Measurements from ENCODE around the gene ZNF213.

Gene ZNF213

GRCh38 chr16:3129137-3130131 lies 5.4 kb upstream of the ZNF213 start:
- no peak overlapping the region for H3K4ac ChIP-seq (ENCODE audit: low read depth in 1 of 2, low read length in 2 of 2)
- H2BK12ac ChIP-seq (ENCODE audit: low read length in 2 of 2) = no peak overlapping the region
- H3K27me3 ChIP-seq (ENCODE audit: control insufficient read depth in 1 of 2, insufficient read depth in 1 of 2, low read length in 2 of 2) = no peaks in the 10 kb centered on the region
- H3K27ac ChIP-seq (ENCODE audit: low read length, poor library complexity, severe bottlenecking) = peak overlapping the region; percentile 44
- peak; percentile 90 for DNase-seq
- peak overlapping the region; percentile 86 for H3K9ac ChIP-seq (ENCODE audit: low read length)
- peaks cover 39 to 41% of the 10 kb centered on the region in 2 experiments for H3K36me3 ChIP-seq (ENCODE audit: control insufficient read depth in 1 of 2, insufficient read depth in 2 of 2, low read depth in 1 of 2, low read length in 2 of 2)
- H4K91ac ChIP-seq (ENCODE audit: low read length) = peak overlapping the region; percentile 11
- H3K79me1 ChIP-seq (replicated peaks; ENCODE audit: low read length, poor library complexity, severe bottlenecking) = peaks cover 12% of the 10 kb centered on the region
- H3K9me3 ChIP-seq (ENCODE audit: control insufficient read depth, low read length) = no peaks in the 10 kb centered on the region
- peak overlapping the region; percentile 43 for H2AK5ac ChIP-seq (ENCODE audit: low read length, severe bottlenecking)
- peak overlapping the region; percentile 40 for H3K4me2 ChIP-seq (ENCODE audit: low read length, poor library complexity, severe bottlenecking)
- peaks cover 7% of the 10 kb centered on the region for H3K4me1 ChIP-seq (ENCODE audit: control insufficient read depth, insufficient read depth, low read depth, low read length)
- H2BK5ac ChIP-seq (ENCODE audit: low read depth, low read length, poor library complexity, severe bottlenecking) = no peak overlapping the region
- peak overlapping the region in 1 of 2 experiments; percentile 14 for H3K18ac ChIP-seq (ENCODE audit: low read depth in 1 of 2, low read length in 2 of 2)
- H2BK15ac ChIP-seq (ENCODE audit: low read depth, poor library complexity, severe bottlenecking) = no peak overlapping the region
- 45% methylated on average over 28 of the region's 28 CpGs for WGBS
- no peak overlapping the region for H2BK120ac ChIP-seq (ENCODE audit: low read depth, low read length)
- H3K4me3 ChIP-seq (ENCODE audit: insufficient read depth in 1 of 2, low read depth in 1 of 2, low read length in 2 of 2) = peak overlapping the region; percentile 39 to 77
- H4K8ac ChIP-seq (ENCODE audit: low read length) = peak overlapping the region; percentile 85
- no peak overlapping the region for H2AFZ ChIP-seq (ENCODE audit: low read depth, low read length)
- no peak overlapping the region for H3K23ac ChIP-seq (ENCODE audit: low read length in 2 of 2)
- H3K14ac ChIP-seq (ENCODE audit: low read length in 2 of 2) = no peak overlapping the region

- H2BK120ac ChIP-seq (ENCODE audit: low read depth, low read length) = no peak overlapping the region
- no peak overlapping the region for H4K91ac ChIP-seq (ENCODE audit: low read length)
- H3K14ac ChIP-seq (ENCODE audit: low read length in 2 of 2) = no peak overlapping the region
- peaks cover 11% of the 10 kb centered on the region for H3K79me1 ChIP-seq (replicated peaks; ENCODE audit: low read length, poor library complexity, severe bottlenecking)
- H2BK5ac ChIP-seq (ENCODE audit: low read depth, low read length, poor library complexity, severe bottlenecking) = no peak overlapping the region
- no peak overlapping the region for H2BK12ac ChIP-seq (ENCODE audit: low read length in 2 of 2)
- no peak overlapping the region for H3K4me2 ChIP-seq (ENCODE audit: low read length, poor library complexity, severe bottlenecking)
- no peaks in the 10 kb centered on the region for H3K27me3 ChIP-seq (ENCODE audit: control insufficient read depth in 1 of 2, insufficient read depth in 1 of 2, low read length in 2 of 2)
- H3K9ac ChIP-seq (ENCODE audit: low read length) = peak overlapping the region; percentile 29
- DNase-seq = peak; percentile 63
- no peak overlapping the region for H3K23ac ChIP-seq (ENCODE audit: low read length in 2 of 2)
- no peak overlapping the region for H3K27ac ChIP-seq (ENCODE audit: low read length, poor library complexity, severe bottlenecking)
- no peak overlapping the region for H2AFZ ChIP-seq (ENCODE audit: low read depth, low read length)
- H3K18ac ChIP-seq (ENCODE audit: low read depth in 1 of 2, low read length in 2 of 2) = no peak overlapping the region
- no peak overlapping the region for H3K4ac ChIP-seq (ENCODE audit: low read depth in 1 of 2, low read length in 2 of 2)
- H3K9me3 ChIP-seq (ENCODE audit: control insufficient read depth, low read length) = no peaks in the 10 kb centered on the region
- no peak overlapping the region for H2BK15ac ChIP-seq (ENCODE audit: low read depth, poor library complexity, severe bottlenecking)
- peaks cover 7% of the 10 kb centered on the region for H3K4me1 ChIP-seq (ENCODE audit: control insufficient read depth, insufficient read depth, low read depth, low read length)
- H3K36me3 ChIP-seq (ENCODE audit: control insufficient read depth in 1 of 2, insufficient read depth in 2 of 2, low read depth in 1 of 2, low read length in 2 of 2) = peaks cover 34 to 36% of the 10 kb centered on the region in 2 experiments
- H4K8ac ChIP-seq (ENCODE audit: low read length) = no peak overlapping the region
- WGBS = 85% methylated on average over 12 of the region's 12 CpGs
- H3K4me3 ChIP-seq (ENCODE audit: insufficient read depth in 1 of 2, low read depth in 1 of 2, low read length in 2 of 2) = no peak overlapping the region
- H2AK5ac ChIP-seq (ENCODE audit: low read length, severe bottlenecking) = no peak overlapping the region
Observed at GRCh38 chr16:3131755-3132377, 3.0 kb upstream of the ZNF213 start.

DNA sequence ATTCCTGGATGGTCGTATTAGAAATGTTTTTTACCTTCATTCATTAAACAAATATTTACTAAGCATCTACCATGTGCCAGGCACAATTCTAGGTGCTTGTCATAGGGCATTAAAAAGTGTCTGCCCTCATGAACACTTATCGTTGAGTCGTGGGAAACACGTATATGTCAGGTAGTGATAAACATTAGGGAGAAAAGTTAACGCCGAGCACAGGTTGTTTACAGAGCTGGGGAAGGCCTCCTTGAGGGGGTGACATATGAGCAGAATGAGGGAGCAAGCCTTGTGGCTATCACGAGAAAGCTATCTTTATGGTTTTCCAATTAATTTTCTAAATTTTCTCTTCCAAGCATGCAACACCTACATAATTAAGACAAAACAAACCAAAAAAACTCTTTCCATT lies 985 bp upstream of the ZNF213 start:
- no peak overlapping the region for H2BK12ac ChIP-seq (ENCODE audit: low read length in 2 of 2)
- H3K36me3 ChIP-seq (ENCODE audit: control insufficient read depth in 1 of 2, insufficient read depth in 2 of 2, low read depth in 1 of 2, low read length in 2 of 2) = peaks cover 32 to 40% of the 10 kb centered on the region in 2 experiments
- no peak overlapping the region for H4K8ac ChIP-seq (ENCODE audit: low read length)
- H2BK15ac ChIP-seq (ENCODE audit: low read depth, poor library complexity, severe bottlenecking) = no peak overlapping the region
- H3K27ac ChIP-seq (ENCODE audit: low read length, poor library complexity, severe bottlenecking) = no peak overlapping the region
- H2AK5ac ChIP-seq (ENCODE audit: low read length, severe bottlenecking) = no peak overlapping the region
- peak overlapping the region; percentile 87 for H3K4me2 ChIP-seq (ENCODE audit: low read length, poor library complexity, severe bottlenecking)
- H3K4me3 ChIP-seq (ENCODE audit: insufficient read depth in 1 of 2, low read depth in 1 of 2, low read length in 2 of 2) = peak overlapping the region; percentile 92 to 98
- H3K23ac ChIP-seq (ENCODE audit: low read length in 2 of 2) = no peak overlapping the region
- peak overlapping the region; percentile 96 for H3K9ac ChIP-seq (ENCODE audit: low read length)
- H4K91ac ChIP-seq (ENCODE audit: low read length) = no peak overlapping the region
- H3K79me1 ChIP-seq (replicated peaks; ENCODE audit: low read length, poor library complexity, severe bottlenecking) = peaks cover 12% of the 10 kb centered on the region
- 26% methylated on average over 5 of the region's 7 CpGs for WGBS
- H3K18ac ChIP-seq (ENCODE audit: low read depth in 1 of 2, low read length in 2 of 2) = no peak overlapping the region
- H3K9me3 ChIP-seq (ENCODE audit: control insufficient read depth, low read length) = no peaks in the 10 kb centered on the region
- no peaks in the 10 kb centered on the region for H3K27me3 ChIP-seq (ENCODE audit: control insufficient read depth in 1 of 2, insufficient read depth in 1 of 2, low read length in 2 of 2)
- no peak overlapping the region for H3K4ac ChIP-seq (ENCODE audit: low read depth in 1 of 2, low read length in 2 of 2)
- H3K14ac ChIP-seq (ENCODE audit: low read length in 2 of 2) = no peak overlapping the region
- DNase-seq = peak; percentile 11
- H3K4me1 ChIP-seq (ENCODE audit: control insufficient read depth, insufficient read depth, low read depth, low read length) = peaks cover 11% of the 10 kb centered on the region
- H2BK120ac ChIP-seq (ENCODE audit: low read depth, low read length) = no peak overlapping the region
- no peak overlapping the region for H2AFZ ChIP-seq (ENCODE audit: low read depth, low read length)
- H2BK5ac ChIP-seq (ENCODE audit: low read depth, low read length, poor library complexity, severe bottlenecking) = no peak overlapping the region

Data from mesenchymal stem cell (in vitro differentiated cells and primary cell).